Hepatocyte (in vitro differentiated cells): Measurements from ENCODE around the gene SPOUT1. TPM values are rescaled to one million over a fixed set of nuclear protein-coding genes. Genes with fewer than 3 reads are reported as not detected.

Experiments used
- DNase-seq: peaks from one replicate; pipeline ENCODE4 v3.0.0-alpha.2; 2016; ENCODE audit warnings: low spot score
- H2AFZ ChIP-seq: fragments of 200-600 bp; sonication (generic); 2 replicates; pipeline ENCODE4 v1.6.0; 2016; ENCODE audit warnings: antibody characterized with exemption, mild to moderate bottlenecking
- H3K27ac ChIP-seq: fragments of 200-600 bp; sonication (generic); 2 replicates; pipeline ENCODE4 v1.5.1; 2016; ENCODE audit warnings: mild to moderate bottlenecking
- H3K27me3 ChIP-seq: fragments of 200-600 bp; sonication (generic); 2 replicates; pipeline ENCODE4 v1.6.1; 2016
- H3K36me3 ChIP-seq: fragments of 200-600 bp; sonication (generic); replicated peaks from 2 replicates; pipeline ENCODE4 v1.5.1; 2016; ENCODE audit warnings: low read depth; ENCODE audit not compliant: insufficient read depth
- H3K4me1 ChIP-seq: fragments of 200-600 bp; sonication (generic); 2 replicates; pipeline ENCODE4 v1.5.1; 2016; ENCODE audit warnings: mild to moderate bottlenecking, moderate library complexity; ENCODE audit not compliant: insufficient read depth
- H3K4me2 ChIP-seq: fragments of 200-600 bp; sonication (generic); 2 replicates; pipeline ENCODE4 v1.6.0; 2016
- H3K4me3 ChIP-seq: fragments of 200-600 bp; sonication (generic); 2 replicates; pipeline ENCODE4 v1.5.1; 2016; ENCODE audit warnings: mild to moderate bottlenecking
- H3K79me2 ChIP-seq: fragments of 200-600 bp; sonication (generic); 2 replicates; pipeline ENCODE4 v1.6.0; 2017; ENCODE audit warnings: mild to moderate bottlenecking
- H3K9me2 ChIP-seq: fragments of 200-600 bp; sonication (generic); replicated peaks from 2 replicates; pipeline ENCODE4 v1.6.0; 2017; ENCODE audit warnings: mild to moderate bottlenecking; ENCODE audit not compliant: insufficient read depth
- H3K9me3 ChIP-seq: fragments of 200-600 bp; sonication (generic); 2 replicates; pipeline ENCODE4 v1.5.1; 2016; ENCODE audit warnings: low read depth, mild to moderate bottlenecking
- H4K20me1 ChIP-seq: fragments of 200-600 bp; sonication (generic); 2 replicates; pipeline ENCODE4 v1.6.0; 2016; ENCODE audit warnings: mild to moderate bottlenecking; ENCODE audit not compliant: insufficient read depth, poor library complexity, severe bottlenecking
- EZH2 ChIP-seq: fragments of 200-600 bp; sonication (generic); IDR thresholded peaks from 2 replicates; pipeline ENCODE4 v1.6.1; 2016; ENCODE audit warnings: antibody characterized with exemption, mild to moderate bottlenecking, borderline replicate concordance
- EZH2phosphoT487 ChIP-seq: fragments of 200-600 bp; sonication (generic); IDR thresholded peaks from one replicate; pipeline ENCODE4 v1.6.1; 2018; ENCODE audit warnings: antibody characterized with exemption, mild to moderate bottlenecking, low read depth, moderate library complexity; ENCODE audit not compliant: unreplicated experiment, severe bottlenecking
- WGBS: methylation state at CpG from one replicate; pipeline ENCODE4 v1.1.6; 2016; ENCODE audit warnings: low lambda C conversion rate; ENCODE audit errors: missing lambda C conversion rate; 5-methylcytosine and 5-hydroxymethylcytosine counted together
- polyA plus RNA-seq: library from polyadenylated mRNA; unstranded; fragments of >200 nt; fragmentation: Nextera tagmentation; extraction: Ambion mirVana; gene quantifications from 2 replicates; pipeline ENCODE4 v1.2.1, GENCODE V29; 2016
- total RNA-seq: library from RNA; depleted of rRNA; stranded (reverse); fragments of >200 nt; gene quantifications from 2 replicates; pipeline ENCODE4 v1.2.3, GENCODE V29; 2014
- TF ChIP-seq, protein P1 (sequence below): fragments of 200-600 bp; sonication (generic); IDR thresholded peaks from 2 replicates; pipeline ENCODE4 v1.5.1; 2016; ENCODE audit warnings: antibody characterized with exemption, mild to moderate bottlenecking; ENCODE audit not compliant: poor library complexity

The SPOUT1 gene
- total and polyA plus RNA-seq, 2 experiments from 2014 or later: 27.3 to 38.5 TPM

- no peak overlapping the region for H3K27ac ChIP-seq
These were observed 1.3 kb downstream of the SPOUT1 start for GRCh38 chr9:128828267-128828666.

DNA sequence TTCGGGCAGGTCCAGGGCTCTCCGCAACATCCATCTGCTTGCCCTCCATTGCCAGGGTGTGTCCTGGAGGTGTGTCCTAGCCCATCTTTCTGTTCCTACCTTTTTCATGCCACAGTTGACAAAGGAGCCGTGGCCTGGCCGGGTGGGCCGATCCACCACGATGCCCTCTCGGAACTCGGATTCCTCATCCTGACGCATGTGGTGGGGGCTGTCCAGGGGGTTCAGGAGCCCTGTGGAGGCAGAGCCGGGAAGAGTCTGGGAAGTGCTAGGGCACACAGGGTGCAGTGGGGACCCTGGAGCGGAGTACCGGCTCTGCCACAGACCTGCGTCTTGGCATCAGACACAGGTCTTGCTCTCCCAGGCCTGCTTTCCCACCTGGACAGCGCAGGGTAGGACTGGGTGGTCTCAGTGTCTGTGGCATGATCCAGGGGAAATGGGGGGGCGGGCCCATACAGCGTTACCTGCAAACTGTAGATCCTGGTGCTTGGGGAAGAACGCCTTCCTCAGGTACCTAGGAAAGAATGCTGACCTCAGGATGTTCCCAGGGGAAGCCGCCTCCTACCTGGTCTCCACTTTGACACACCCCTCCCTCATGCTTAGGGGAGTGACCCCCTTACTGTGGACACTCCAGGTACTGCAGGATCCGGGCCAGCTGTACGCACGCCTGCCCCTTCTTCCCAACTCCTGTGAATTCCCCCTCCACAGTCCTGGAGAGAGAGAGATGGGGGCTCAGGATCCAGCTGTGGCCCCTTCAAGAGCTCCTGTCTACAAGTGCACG, 3.5 kb downstream of the SPOUT1 start:
- no peaks in the 10 kb centered on the region for H3K36me3 ChIP-seq
- H3K27ac ChIP-seq: no peak overlapping the region
- H3K27me3 ChIP-seq: no peaks in the 10 kb centered on the region
- no peaks in the 10 kb centered on the region for H4K20me1 ChIP-seq
- H2AFZ ChIP-seq: no peak overlapping the region
- H3K79me2 ChIP-seq: peaks cover 12% of the 10 kb centered on the region
- no peaks in the 10 kb centered on the region for H3K9me3 ChIP-seq
- no peak for TF ChIP-seq EZH2phosphoT487
- TF ChIP-seq, protein P1, sequence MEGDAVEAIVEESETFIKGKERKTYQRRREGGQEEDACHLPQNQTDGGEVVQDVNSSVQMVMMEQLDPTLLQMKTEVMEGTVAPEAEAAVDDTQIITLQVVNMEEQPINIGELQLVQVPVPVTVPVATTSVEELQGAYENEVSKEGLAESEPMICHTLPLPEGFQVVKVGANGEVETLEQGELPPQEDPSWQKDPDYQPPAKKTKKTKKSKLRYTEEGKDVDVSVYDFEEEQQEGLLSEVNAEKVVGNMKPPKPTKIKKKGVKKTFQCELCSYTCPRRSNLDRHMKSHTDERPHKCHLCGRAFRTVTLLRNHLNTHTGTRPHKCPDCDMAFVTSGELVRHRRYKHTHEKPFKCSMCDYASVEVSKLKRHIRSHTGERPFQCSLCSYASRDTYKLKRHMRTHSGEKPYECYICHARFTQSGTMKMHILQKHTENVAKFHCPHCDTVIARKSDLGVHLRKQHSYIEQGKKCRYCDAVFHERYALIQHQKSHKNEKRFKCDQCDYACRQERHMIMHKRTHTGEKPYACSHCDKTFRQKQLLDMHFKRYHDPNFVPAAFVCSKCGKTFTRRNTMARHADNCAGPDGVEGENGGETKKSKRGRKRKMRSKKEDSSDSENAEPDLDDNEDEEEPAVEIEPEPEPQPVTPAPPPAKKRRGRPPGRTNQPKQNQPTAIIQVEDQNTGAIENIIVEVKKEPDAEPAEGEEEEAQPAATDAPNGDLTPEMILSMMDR: no peak
- TF ChIP-seq EZH2: no peak
- H3K9me2 ChIP-seq: no peaks in the 10 kb centered on the region
- H3K4me3 ChIP-seq: no peak overlapping the region
- H3K4me1 ChIP-seq: peaks cover 5% of the 10 kb centered on the region
- WGBS: 95% methylated on average over 22 of the region's 22 CpGs
- DNase-seq: no peak
- no peak overlapping the region for H3K4me2 ChIP-seq

More at GRCh38 chr9:128828267-128828666, 1.3 kb downstream of the SPOUT1 start:
- peaks cover 5% of the 10 kb centered on the region for H3K4me1 ChIP-seq
- no peaks in the 10 kb centered on the region for H3K9me2 ChIP-seq
- no peaks in the 10 kb centered on the region for H4K20me1 ChIP-seq
- H2AFZ ChIP-seq: no peak overlapping the region
- no peaks in the 10 kb centered on the region for H3K36me3 ChIP-seq
- H3K27me3 ChIP-seq: no peaks in the 10 kb centered on the region
- H3K79me2 ChIP-seq: peaks cover 12% of the 10 kb centered on the region
- H3K4me2 ChIP-seq: peak overlapping the region; percentile 91
- no peaks in the 10 kb centered on the region for H3K9me3 ChIP-seq
- no peak for TF ChIP-seq EZH2phosphoT487
- TF ChIP-seq, protein P1: no peak
- no peak for TF ChIP-seq EZH2
- DNase-seq: no peak
- H3K4me3 ChIP-seq: no peak overlapping the region
- WGBS: 97% methylated on average over 8 of the region's 8 CpGs

- Histone ChIP-seq H4K20me1 (no peaks in the 10 kb centered on the region), H3K9me3 (no peaks in the 10 kb centered on the region), H3K4me2 (no peak overlapping the region), H3K27me3 (no peaks in the 10 kb centered on the region), H3K4me3 (no peak overlapping the region), H3K79me2 (peaks cover 12% of the 10 kb centered on the region), H3K36me3 (no peaks in the 10 kb centered on the region), H3K27ac (no peak overlapping the region), H3K4me1 (peaks cover 5% of the 10 kb centered on the region), H3K9me2 (no peaks in the 10 kb centered on the region), H2AFZ (no peak overlapping the region)
- no peak for TF ChIP-seq EZH2phosphoT487
- TF ChIP-seq EZH2: no peak
- TF ChIP-seq, protein P1: no peak
- DNase-seq: no peak
- 91% methylated on average over 7 of the region's 7 CpGs for WGBS
These were observed 4.7 kb downstream of the SPOUT1 start for GRCh38 chr9:128824911-128825310.
